Cardiac muscle cell (in vitro differentiated cells and primary cell): ENCODE results near the gene SNX24. TPM values are rescaled to one million over a fixed set of nuclear protein-coding genes. Genes with fewer than 3 reads are reported as not detected.

ENCODE experiments used
- DNase-seq, 2 donors: peaks; one replicate each; pipeline versions ENCODE4 v3.0.0 to v3.0.0-alpha.2; 2010 to 2017; ENCODE audit warnings: low read depth in 1 of 2, low spot score in 1 of 2
- H3K27ac ChIP-seq: fragments of 200-600 bp; sonication (generic); 2 replicates; pipeline ENCODE4 v1.5.1; 2016
- H3K27me3 ChIP-seq: fragments of 200-600 bp; sonication (generic); 2 replicates; pipeline ENCODE4 v1.6.0; 2016; ENCODE audit warnings: control low read depth
- H3K36me3 ChIP-seq: fragments of 200-600 bp; sonication (generic); 2 replicates; pipeline ENCODE4 v1.5.1; 2016; ENCODE audit warnings: control low read depth
- H3K4me1 ChIP-seq: fragments of 200-600 bp; sonication (generic); 2 replicates; pipeline ENCODE4 v1.8.1; 2017; ENCODE audit warnings: low read depth, mild to moderate bottlenecking, mixed run types
- H3K4me3 ChIP-seq: fragments of 200-600 bp; sonication (generic); 2 replicates; pipeline ENCODE4 v1.5.1; 2016; ENCODE audit warnings: mild to moderate bottlenecking
- H3K9me3 ChIP-seq: fragments of 200-600 bp; sonication (generic); 2 replicates; pipeline ENCODE4 v1.5.1; 2017; ENCODE audit warnings: low read depth, mild to moderate bottlenecking, control low read depth
- CTCF ChIP-seq: IDR thresholded peaks from 2 replicates; pipeline ENCODE4 v1.5.1; 2012; ENCODE audit warnings: low read depth, mild to moderate bottlenecking, low read length
- polyA plus RNA-seq: library from polyadenylated mRNA; unstranded; fragments of >200 nt; fragmentation: Nextera tagmentation; extraction: Ambion mirVana; gene quantifications from 2 replicates; pipeline ENCODE4 v1.2.1, GENCODE V29; 2016
- total RNA-seq: library from RNA; depleted of rRNA; stranded (reverse); fragments of >200 nt; gene quantifications from 2 replicates; pipeline ENCODE4 v1.2.3, GENCODE V29; 2016

The SNX24 gene
- total and polyA plus RNA-seq, 2 experiments from 2014 or later, result 13.4 to 26.5 TPM

- no peaks in the 10 kb centered on the region for H3K27me3 ChIP-seq
- no peaks in the 10 kb centered on the region for H3K4me1 ChIP-seq
- H3K4me3 ChIP-seq, result no peak overlapping the region
- TF ChIP-seq CTCF, result no peak
- H3K27ac ChIP-seq, result peak overlapping the region; percentile 17
- peak in 1 of 2 donors; percentile 22 for DNase-seq
- H3K36me3 ChIP-seq, result no peaks in the 10 kb centered on the region
- H3K9me3 ChIP-seq, result no peaks in the 10 kb centered on the region
These were observed 70.5 kb downstream of the SNX24 start for GRCh38 chr5:122915717-122916461.

- Histone ChIP-seq H3K27ac (no peak overlapping the region), H3K4me3 (no peak overlapping the region), H3K36me3 (no peaks in the 10 kb centered on the region), H3K9me3 (no peaks in the 10 kb centered on the region), H3K27me3 (no peaks in the 10 kb centered on the region), H3K4me1 (no peaks in the 10 kb centered on the region)
- no peak for TF ChIP-seq CTCF
- DNase-seq, result no peak
These were observed 71.1 kb downstream of the SNX24 start for GRCh38 chr5:122916490-122916889.

- TF ChIP-seq CTCF, result no peak
- Histone ChIP-seq H3K4me3 (no peak overlapping the region), H3K27ac (no peak overlapping the region), H3K27me3 (no peaks in the 10 kb centered on the region), H3K4me1 (no peaks in the 10 kb centered on the region), H3K36me3 (no peaks in the 10 kb centered on the region), H3K9me3 (no peaks in the 10 kb centered on the region)
- no peak for DNase-seq
These were observed 74.6 kb downstream of the SNX24 start for GRCh38 chr5:122919969-122920368.

- no peak overlapping the region for H3K27ac ChIP-seq
- no peak for DNase-seq
- no peaks in the 10 kb centered on the region for H3K4me1 ChIP-seq
- no peak for TF ChIP-seq CTCF
- no peaks in the 10 kb centered on the region for H3K36me3 ChIP-seq
- H3K9me3 ChIP-seq, result no peaks in the 10 kb centered on the region
- H3K4me3 ChIP-seq, result no peak overlapping the region
- H3K27me3 ChIP-seq, result no peaks in the 10 kb centered on the region
These were observed 76.4 kb downstream of the SNX24 start for GRCh38 chr5:122921826-122922225.

- Histone ChIP-seq H3K9me3 (no peaks in the 10 kb centered on the region), H3K4me3 (no peak overlapping the region), H3K36me3 (no peaks in the 10 kb centered on the region), H3K4me1 (no peaks in the 10 kb centered on the region), H3K27ac (no peak overlapping the region), H3K27me3 (no peaks in the 10 kb centered on the region)
- peak in 1 of 2 donors; percentile 78 for DNase-seq
- TF ChIP-seq CTCF, result no peak
These were observed 78.8 kb downstream of the SNX24 start for GRCh38 chr5:122924203-122924602.
